Spinal cord (tissue), 10 donors: Measurements from ENCODE around the gene GINS2. TPM values are rescaled to one million over a fixed set of nuclear protein-coding genes. Genes with fewer than 3 reads are reported as not detected.
A peak's percentile ranks its signal among the peaks of the same experiment; 100 is the strongest.

Source experiments
- DNase-seq, 6 donors: peaks; one replicate each; pipeline versions ENCODE4 v3.0.0 to v3.0.0-alpha.2; 2013 to 2015; ENCODE audit warnings: low spot score in 6 of 6, low read depth in 4 of 6
- H3K27ac ChIP-seq: one replicate; pipeline ENCODE4 v1.5.1; 2013; ENCODE audit warnings: low read depth, low read length, control low read depth
- H3K27me3 ChIP-seq: one replicate; pipeline ENCODE4 v1.6.1; 2013; ENCODE audit warnings: low read length; ENCODE audit not compliant: control insufficient read depth, insufficient read depth
- H3K36me3 ChIP-seq: one replicate; pipeline ENCODE4 v1.6.1; 2013; ENCODE audit warnings: low read length; ENCODE audit not compliant: control insufficient read depth, insufficient read depth
- H3K4me1 ChIP-seq: one replicate; pipeline ENCODE4 v1.6.1; 2013; ENCODE audit warnings: low read length; ENCODE audit not compliant: control insufficient read depth, insufficient read depth
- H3K4me3 ChIP-seq: one replicate; pipeline ENCODE4 v1.5.1; 2013; ENCODE audit warnings: low read depth, low read length, control low read depth
- H3K9me3 ChIP-seq: one replicate; pipeline ENCODE4 v1.6.1; 2013; ENCODE audit warnings: low read length; ENCODE audit not compliant: control insufficient read depth, insufficient read depth
- WGBS: methylation state at CpG from one replicate; pipeline ENCODE4 v1.1.5; 2013; ENCODE audit warnings: missing lambda C conversion rate; ENCODE audit not compliant: insufficient coverage; 5-methylcytosine and 5-hydroxymethylcytosine counted together
- polyA plus RNA-seq, 2 donors: library from polyadenylated mRNA; unstranded; fragments of 120-200 nt; gene quantifications; one replicate each; pipeline ENCODE4 v1.2.1, GENCODE V29; 2013; ENCODE audit not compliant: insufficient read length in 2 of 2
- total RNA-seq, 2 donors: library from RNA; depleted of rRNA in 1 of 2; stranded (reverse); fragments of 120-200 nt in 1 of 2; fragments of >200 nt in 1 of 2; gene quantifications; one replicate each; pipeline versions ENCODE4 v1.2.3 to v1.2.4, GENCODE V29; 2013 to 2014
- donor health status: healthy.

GINS2 gene
- total and polyA plus RNA-seq, 4 donors = 5.4 to 13.6 (median 10.5) TPM

- Histone ChIP-seq H3K9me3 (no peaks in the 10 kb centered on the region), H3K4me1 (peaks cover 81% of the 10 kb centered on the region), H3K27me3 (no peaks in the 10 kb centered on the region), H3K27ac (no peak overlapping the region), H3K36me3 (peaks cover 86% of the 10 kb centered on the region), H3K4me3 (no peak overlapping the region)
- no peak for DNase-seq
- 94% methylated on average over 21 of the region's 21 CpGs for WGBS
Observed at GRCh38 chr16:85657267-85657650, 31.5 kb downstream of the GINS2 start.

- H3K4me3 ChIP-seq = no peak overlapping the region
- DNase-seq = no peak
- peaks cover 81% of the 10 kb centered on the region for H3K4me1 ChIP-seq
- no peaks in the 10 kb centered on the region for H3K27me3 ChIP-seq
- no peaks in the 10 kb centered on the region for H3K9me3 ChIP-seq
- H3K36me3 ChIP-seq = peaks cover 84% of the 10 kb centered on the region
- no peak overlapping the region for H3K27ac ChIP-seq
- 88% methylated on average over 55 of the region's 59 CpGs for WGBS
Observed at GRCh38 chr16:85656351-85657266, 32.1 kb downstream of the GINS2 start.

GRCh38 chr16:85655216-85656129, 33.3 kb downstream of the GINS2 start:
- 90% methylated on average over 35 of the region's 35 CpGs for WGBS
- H3K27me3 ChIP-seq = no peaks in the 10 kb centered on the region
- peaks cover 83% of the 10 kb centered on the region for H3K36me3 ChIP-seq
- H3K4me3 ChIP-seq = no peak overlapping the region
- H3K27ac ChIP-seq = no peak overlapping the region
- DNase-seq = no peak
- no peaks in the 10 kb centered on the region for H3K9me3 ChIP-seq
- peaks cover 81% of the 10 kb centered on the region for H3K4me1 ChIP-seq

GRCh38 chr16:85654251-85655095, 34.3 kb downstream of the GINS2 start:
- H3K36me3 ChIP-seq = peaks cover 85% of the 10 kb centered on the region
- no peak overlapping the region for H3K27ac ChIP-seq

GRCh38 chr16:85653290-85653891, 35.4 kb downstream of the GINS2 start:
- H3K27ac ChIP-seq = no peak overlapping the region
- WGBS = 62% methylated on average over 21 of the region's 21 CpGs
- H3K27me3 ChIP-seq = no peaks in the 10 kb centered on the region
- DNase-seq = no peak
- H3K4me3 ChIP-seq = no peak overlapping the region
- no peaks in the 10 kb centered on the region for H3K9me3 ChIP-seq
- H3K36me3 ChIP-seq = peaks cover 83% of the 10 kb centered on the region
- H3K4me1 ChIP-seq = peaks cover 78% of the 10 kb centered on the region

More at GRCh38 chr16:85654251-85655095, 34.3 kb downstream of the GINS2 start:
- Histone ChIP-seq H3K9me3 (no peaks in the 10 kb centered on the region), H3K27me3 (no peaks in the 10 kb centered on the region), H3K4me1 (peaks cover 82% of the 10 kb centered on the region), H3K4me3 (no peak overlapping the region)
- DNase-seq = no peak
- 94% methylated on average over 35 of the region's 41 CpGs for WGBS

GRCh38 chr16:85652431-85653221, 36.1 kb downstream of the GINS2 start:
- no peaks in the 10 kb centered on the region for H3K9me3 ChIP-seq
- H3K4me3 ChIP-seq = no peak overlapping the region
- DNase-seq = peak in 2 of 6 donors; percentile 86 to 88
- H3K27me3 ChIP-seq = no peaks in the 10 kb centered on the region
- 18% methylated on average over 32 of the region's 35 CpGs for WGBS
- H3K27ac ChIP-seq = peak overlapping the region; percentile 53
- H3K36me3 ChIP-seq = peaks cover 83% of the 10 kb centered on the region
- peaks cover 72% of the 10 kb centered on the region for H3K4me1 ChIP-seq

GRCh38 chr16:85651629-85652430, 36.9 kb downstream of the GINS2 start:
- 40% methylated on average over 26 of the region's 27 CpGs for WGBS
- DNase-seq = peak in 2 of 6 donors; percentile 50 to 64
- no peaks in the 10 kb centered on the region for H3K27me3 ChIP-seq
- peaks cover 64% of the 10 kb centered on the region for H3K4me1 ChIP-seq
- no peaks in the 10 kb centered on the region for H3K9me3 ChIP-seq
- H3K4me3 ChIP-seq = no peak overlapping the region
- peaks cover 83% of the 10 kb centered on the region for H3K36me3 ChIP-seq
- H3K27ac ChIP-seq = peak overlapping the region; percentile 64
